HL-60 (cell line): ENCODE data around the gene CIAO1.

Experiments used
- GABPA ChIP-seq: IDR thresholded peaks from 2 replicates; pipeline ENCODE4 v1.6.1; 2012; ENCODE audit warnings: low read depth
- POLR2AphosphoS5 ChIP-seq: IDR thresholded peaks from 2 replicates; pipeline ENCODE4 v1.6.1; 2012; ENCODE audit warnings: low read depth
- TF ChIP-seq, protein P1 (sequence below): IDR thresholded peaks from one replicate; pipeline ENCODE4 v1.5.1; 2011; ENCODE audit warnings: low read length, control low read depth, inconsistent platforms; ENCODE audit not compliant: insufficient read depth
- TF ChIP-seq, protein P2 (sequence below): IDR thresholded peaks from 2 replicates; pipeline ENCODE4 v1.6.1; 2012; ENCODE audit warnings: low read depth; ENCODE audit not compliant: insufficient replicate concordance

DNA sequence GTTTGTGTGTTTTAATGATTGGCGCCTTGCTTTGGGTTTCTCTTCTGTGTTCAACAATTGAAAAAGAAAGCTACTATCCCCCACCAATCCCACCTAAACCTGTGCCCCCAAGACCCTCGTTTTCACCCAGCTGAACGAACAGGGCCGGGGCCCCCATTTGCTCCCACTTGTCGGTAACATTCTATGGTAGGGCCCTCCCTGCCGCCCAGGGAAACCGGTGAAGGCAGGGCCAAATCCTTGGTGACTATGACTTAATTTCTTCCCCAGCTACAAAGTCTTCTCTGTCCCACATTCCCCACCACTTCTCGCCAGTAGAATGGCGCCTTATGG lies 39.9 kb downstream of the CIAO1 start:
- TF ChIP-seq, protein P1, sequence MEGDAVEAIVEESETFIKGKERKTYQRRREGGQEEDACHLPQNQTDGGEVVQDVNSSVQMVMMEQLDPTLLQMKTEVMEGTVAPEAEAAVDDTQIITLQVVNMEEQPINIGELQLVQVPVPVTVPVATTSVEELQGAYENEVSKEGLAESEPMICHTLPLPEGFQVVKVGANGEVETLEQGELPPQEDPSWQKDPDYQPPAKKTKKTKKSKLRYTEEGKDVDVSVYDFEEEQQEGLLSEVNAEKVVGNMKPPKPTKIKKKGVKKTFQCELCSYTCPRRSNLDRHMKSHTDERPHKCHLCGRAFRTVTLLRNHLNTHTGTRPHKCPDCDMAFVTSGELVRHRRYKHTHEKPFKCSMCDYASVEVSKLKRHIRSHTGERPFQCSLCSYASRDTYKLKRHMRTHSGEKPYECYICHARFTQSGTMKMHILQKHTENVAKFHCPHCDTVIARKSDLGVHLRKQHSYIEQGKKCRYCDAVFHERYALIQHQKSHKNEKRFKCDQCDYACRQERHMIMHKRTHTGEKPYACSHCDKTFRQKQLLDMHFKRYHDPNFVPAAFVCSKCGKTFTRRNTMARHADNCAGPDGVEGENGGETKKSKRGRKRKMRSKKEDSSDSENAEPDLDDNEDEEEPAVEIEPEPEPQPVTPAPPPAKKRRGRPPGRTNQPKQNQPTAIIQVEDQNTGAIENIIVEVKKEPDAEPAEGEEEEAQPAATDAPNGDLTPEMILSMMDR: no peak
- TF ChIP-seq GABPA (no peak), POLR2AphosphoS5 (no peak)
- TF ChIP-seq, protein P2, sequence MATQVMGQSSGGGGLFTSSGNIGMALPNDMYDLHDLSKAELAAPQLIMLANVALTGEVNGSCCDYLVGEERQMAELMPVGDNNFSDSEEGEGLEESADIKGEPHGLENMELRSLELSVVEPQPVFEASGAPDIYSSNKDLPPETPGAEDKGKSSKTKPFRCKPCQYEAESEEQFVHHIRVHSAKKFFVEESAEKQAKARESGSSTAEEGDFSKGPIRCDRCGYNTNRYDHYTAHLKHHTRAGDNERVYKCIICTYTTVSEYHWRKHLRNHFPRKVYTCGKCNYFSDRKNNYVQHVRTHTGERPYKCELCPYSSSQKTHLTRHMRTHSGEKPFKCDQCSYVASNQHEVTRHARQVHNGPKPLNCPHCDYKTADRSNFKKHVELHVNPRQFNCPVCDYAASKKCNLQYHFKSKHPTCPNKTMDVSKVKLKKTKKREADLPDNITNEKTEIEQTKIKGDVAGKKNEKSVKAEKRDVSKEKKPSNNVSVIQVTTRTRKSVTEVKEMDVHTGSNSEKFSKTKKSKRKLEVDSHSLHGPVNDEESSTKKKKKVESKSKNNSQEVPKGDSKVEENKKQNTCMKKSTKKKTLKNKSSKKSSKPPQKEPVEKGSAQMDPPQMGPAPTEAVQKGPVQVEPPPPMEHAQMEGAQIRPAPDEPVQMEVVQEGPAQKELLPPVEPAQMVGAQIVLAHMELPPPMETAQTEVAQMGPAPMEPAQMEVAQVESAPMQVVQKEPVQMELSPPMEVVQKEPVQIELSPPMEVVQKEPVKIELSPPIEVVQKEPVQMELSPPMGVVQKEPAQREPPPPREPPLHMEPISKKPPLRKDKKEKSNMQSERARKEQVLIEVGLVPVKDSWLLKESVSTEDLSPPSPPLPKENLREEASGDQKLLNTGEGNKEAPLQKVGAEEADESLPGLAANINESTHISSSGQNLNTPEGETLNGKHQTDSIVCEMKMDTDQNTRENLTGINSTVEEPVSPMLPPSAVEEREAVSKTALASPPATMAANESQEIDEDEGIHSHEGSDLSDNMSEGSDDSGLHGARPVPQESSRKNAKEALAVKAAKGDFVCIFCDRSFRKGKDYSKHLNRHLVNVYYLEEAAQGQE: peak; percentile 23
